ENCODE results near the gene VAPA. TPM values are rescaled to one million over a fixed set of nuclear protein-coding genes. Genes with fewer than 3 reads are reported as not detected.
"Not testable (repeated sequence)": the region's sequence is repeated elsewhere in the genome, so short reads cannot be mapped to it uniquely, and the experiment has no call there.

Gene VAPA
- total RNA-seq, 1 donor = 436 TPM

DNA sequence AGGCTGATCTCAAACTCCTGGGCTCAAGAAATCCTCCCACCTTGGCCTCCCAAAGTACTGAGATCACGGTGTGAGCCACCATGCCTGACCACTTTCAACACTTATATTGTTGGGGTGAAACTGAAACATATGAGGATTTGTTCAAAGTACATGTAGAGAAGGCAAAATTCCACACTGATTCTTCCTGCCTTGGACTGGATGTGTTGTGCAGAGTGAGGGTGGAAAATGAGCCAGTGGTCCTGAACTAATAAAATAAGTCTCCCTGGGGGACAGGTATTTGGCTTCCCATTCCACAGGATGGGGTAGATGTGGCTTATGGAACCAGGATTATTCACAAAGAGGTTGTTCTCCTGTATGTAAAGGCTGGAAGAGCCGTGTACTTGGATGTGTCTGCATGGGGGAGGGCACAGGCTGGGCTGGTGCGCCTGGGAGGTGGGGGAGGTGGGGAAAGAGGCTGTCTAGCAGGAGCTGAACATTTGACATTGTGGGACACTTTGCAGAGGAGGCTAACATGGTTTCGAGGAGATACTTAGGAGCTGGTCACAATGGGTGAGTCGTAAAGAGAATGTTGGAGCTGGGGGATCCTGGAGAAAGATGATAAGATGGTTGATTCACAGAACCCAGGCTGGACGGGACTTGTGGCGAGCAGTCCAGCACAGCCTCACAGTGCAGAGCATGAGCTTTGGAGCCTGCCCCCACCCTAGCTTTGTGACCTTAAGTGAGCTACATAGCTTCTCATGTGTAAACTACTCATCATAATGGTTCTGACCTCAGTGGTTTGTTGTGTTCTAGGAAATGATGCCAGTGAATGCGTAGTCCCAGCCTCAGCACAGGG is 28.4 kb upstream of the VAPA start, which contains the start of gene TXNDC2:
Gene TXNDC2 (plus strand): TSS at position 804 of the 835 bp plus-strand sequence. CDS start 708 bp downstream, outside the sequence.
- DNase-seq (ENCODE audit: low read depth) = peak; percentile 41
- no peak for TF ChIP-seq CTCF (IDR thresholded peaks at IDR 0.05; ENCODE audit: insufficient read depth, low read length)
- H3K4me3 ChIP-seq (ENCODE audit: low read depth, low read length) = no peak within 1 kb of the TSS

DNA sequence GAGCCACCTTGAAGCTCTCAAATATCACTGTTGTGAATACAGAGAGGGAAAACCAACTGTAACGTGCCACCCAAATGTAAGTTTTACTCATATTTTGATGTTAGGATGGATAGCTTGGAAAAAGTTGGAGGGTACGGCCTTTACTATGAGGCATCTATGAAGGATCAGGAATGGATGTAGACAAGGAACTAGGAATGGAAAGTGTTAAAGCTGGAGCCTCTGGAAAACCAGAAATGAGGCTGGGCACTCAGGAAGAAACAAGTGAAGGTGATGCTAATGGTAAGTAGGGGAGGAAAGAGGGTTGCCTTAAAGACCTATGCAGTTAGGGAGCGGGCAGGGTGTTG is 27.8 kb upstream of the VAPA start:
- no peak overlapping the region for H3K4me3 ChIP-seq (ENCODE audit: low read depth, low read length)
- no peak for TF ChIP-seq CTCF (IDR thresholded peaks at IDR 0.05; ENCODE audit: insufficient read depth, low read length)
- DNase-seq (ENCODE audit: low read depth) = no peak

- no peak for DNase-seq (ENCODE audit: low read depth)
- TF ChIP-seq CTCF (IDR thresholded peaks at IDR 0.05; ENCODE audit: insufficient read depth, low read length) = no peak
- no peak overlapping the region for H3K4me3 ChIP-seq (ENCODE audit: low read depth, low read length)
Observed at GRCh38 chr18:9887992-9888391, 25.8 kb upstream of the VAPA start.

GRCh38 chr18:9890196-9890595 is 23.6 kb upstream of the VAPA start:
- TF ChIP-seq CTCF (IDR thresholded peaks at IDR 0.05; ENCODE audit: insufficient read depth, low read length) = no peak
- no peak for DNase-seq (ENCODE audit: low read depth)
- no peak overlapping the region for H3K4me3 ChIP-seq (ENCODE audit: low read depth, low read length)

GRCh38 chr18:9890957-9891356 is 22.9 kb upstream of the VAPA start:
- TF ChIP-seq CTCF (IDR thresholded peaks at IDR 0.05; ENCODE audit: insufficient read depth, low read length) = no peak
- no peak for DNase-seq (ENCODE audit: low read depth)
- no peak overlapping the region for H3K4me3 ChIP-seq (ENCODE audit: low read depth, low read length)

DNA sequence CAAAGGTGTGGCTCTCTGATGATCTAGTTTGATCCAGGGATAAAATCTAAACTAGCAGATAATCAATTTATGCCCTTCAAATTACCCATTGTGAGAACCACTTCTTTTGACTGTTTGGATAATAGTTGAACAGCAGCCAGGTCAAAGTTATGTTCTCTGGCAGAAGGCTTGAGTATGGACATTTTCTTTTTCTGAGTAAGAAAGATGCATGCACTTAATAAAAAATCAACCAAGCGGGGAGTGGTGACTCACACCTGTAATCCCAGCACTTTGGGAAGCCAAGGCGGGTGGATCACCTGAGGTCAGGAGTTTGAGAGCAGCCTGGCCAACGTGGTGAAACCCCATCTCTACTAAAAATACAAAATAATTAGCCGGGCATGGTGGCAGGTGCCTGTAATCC is 22.3 kb upstream of the VAPA start:
- DNase-seq (ENCODE audit: low read depth) = peak; percentile 62
- not testable (repeated sequence) for H3K4me3 ChIP-seq (ENCODE audit: low read depth, low read length)

GRCh38 chr18:9894454-9895068 is 19.3 kb upstream of the VAPA start:
- no peak for DNase-seq (ENCODE audit: low read depth)
- TF ChIP-seq CTCF (IDR thresholded peaks at IDR 0.05; ENCODE audit: insufficient read depth, low read length) = no peak
- H3K4me3 ChIP-seq (ENCODE audit: low read depth, low read length) = no peak overlapping the region

Measured in fibroblast of the aortic adventitia (primary cell).